Naive B cell (primary cell): ENCODE results near the gene SPATA13. TPM values are rescaled to one million over a fixed set of nuclear protein-coding genes. Genes with fewer than 3 reads are reported as not detected.
A peak's percentile ranks its signal among the peaks of the same experiment; 100 is the strongest.
"Not testable (repeated sequence)": the region's sequence is repeated elsewhere in the genome, so short reads cannot be mapped to it uniquely, and the experiment has no call there.

Experiments
- ATAC-seq, 2 donors: fragments of 150-1000 bp; cut with Tn5 transposase; 2 replicates each; pipeline ENCODE4 v1.10.0; 2021; ENCODE audit warnings: low read depth in 2 of 2, mild to moderate bottlenecking in 2 of 2, moderate library complexity in 2 of 2
- DNase-seq: peaks from one replicate; pipeline ENCODE4 v3.0.0; 2022
- H3K27ac Mint-ChIP-seq, 6 donors: one replicate each; pipeline ENCODE4 v1.8.0; 2020 to 2022; ENCODE audit warnings: mild to moderate bottlenecking in 6 of 6, mixed read lengths in 6 of 6, moderate library complexity in 5 of 6, inconsistent platforms in 2 of 6
- H3K27me3 Mint-ChIP-seq, 3 donors: one replicate each; pipeline ENCODE4 v1.8.0; 2021 to 2022; ENCODE audit warnings: mixed read lengths in 3 of 3, mild to moderate bottlenecking in 1 of 3
- H3K36me3 Mint-ChIP-seq, 2 donors: one replicate each; pipeline ENCODE4 v1.8.0; 2020 to 2022; ENCODE audit warnings: mixed read lengths in 2 of 2, inconsistent platforms in 1 of 2, mild to moderate bottlenecking in 1 of 2
- H3K4me1 Mint-ChIP-seq, 3 donors: one replicate each; pipeline ENCODE4 v1.8.0; 2020 to 2022; ENCODE audit warnings: mixed read lengths in 3 of 3, inconsistent platforms in 1 of 3, mild to moderate bottlenecking in 1 of 3, moderate library complexity in 1 of 3
- H3K4me3 Mint-ChIP-seq, 8 donors: one replicate each; pipeline ENCODE4 v1.8.0; 2020 to 2022; ENCODE audit warnings: mild to moderate bottlenecking in 8 of 8, mixed read lengths in 8 of 8, moderate library complexity in 8 of 8, inconsistent platforms in 2 of 8
- H3K9me3 Mint-ChIP-seq, 7 donors: one replicate each; pipeline ENCODE4 v1.8.0; 2020 to 2022; ENCODE audit warnings: mixed read lengths in 7 of 7, mild to moderate bottlenecking in 5 of 7, inconsistent platforms in 2 of 7, moderate library complexity in 1 of 7
- polyA plus RNA-seq, 6 donors: library from polyadenylated mRNA; unstranded; fragments of 300-500 nt; fragmentation: Illumina TruSeq; gene quantifications; one replicate each; pipeline ENCODE4 v1.2.3, GENCODE V29; 2021; ENCODE audit warnings: low read depth in 6 of 6

The SPATA13 gene
- polyA plus RNA-seq, 6 donors from 2014 or later, result 2.2 to 8.3 (median 5.3) TPM; not detected in 1

- H3K27ac Mint-ChIP-seq, result no peak overlapping the region
- DNase-seq (no peak), ATAC-seq (no peak)
- H3K9me3 Mint-ChIP-seq, result peaks cover 0 to 7% (median 0%) of the 10 kb centered on the region in 7 donors
- peak overlapping the region in 3 of 8 donors; percentile 5 to 66 (median 7) for H3K4me3 Mint-ChIP-seq
- peaks cover 0 to 8% (median 4%) of the 10 kb centered on the region in 3 donors for H3K27me3 Mint-ChIP-seq
- peaks cover 0 to 3% of the 10 kb centered on the region in 2 donors for H3K36me3 Mint-ChIP-seq
- H3K4me1 Mint-ChIP-seq, result peaks cover 29 to 40% (median 33%) of the 10 kb centered on the region in 3 donors
These were observed 55.2 kb downstream of the SPATA13 start for GRCh38 chr13:24215732-24216131.

DNA sequence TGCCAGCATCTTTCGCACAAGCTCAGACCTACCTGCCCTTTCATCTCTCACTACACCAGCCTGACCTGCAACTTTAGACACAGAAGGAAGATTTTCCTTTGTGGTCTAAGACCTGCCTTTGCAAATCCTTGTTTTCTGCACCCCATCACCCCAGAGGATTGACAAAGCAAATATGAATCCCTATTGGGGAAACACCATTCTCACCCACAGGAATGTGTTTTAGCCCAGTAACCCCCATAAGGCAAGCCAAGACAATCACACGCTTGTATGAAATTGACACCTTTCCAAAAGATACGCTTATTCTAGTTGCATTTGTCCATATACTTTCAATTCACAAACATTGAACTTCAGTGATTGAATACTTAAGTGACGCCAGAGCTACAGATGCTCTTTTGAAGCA, 55.7 kb downstream of the SPATA13 start:
- Mint-ChIP-seq H3K27ac (peak overlapping the region in 1 of 6 donors; percentile 65), H3K4me1 (peaks cover 29 to 40% (median 33%) of the 10 kb centered on the region in 3 donors), H3K4me3 (peak overlapping the region in 2 of 8 donors; percentile 32 to 66), H3K27me3 (peaks cover 0 to 8% (median 4%) of the 10 kb centered on the region in 3 donors), H3K9me3 (peaks cover 0 to 7% (median 0%) of the 10 kb centered on the region in 7 donors), H3K36me3 (peaks cover 0 to 3% of the 10 kb centered on the region in 2 donors)
- no peak for ATAC-seq
- DNase-seq, result no peak

DNA sequence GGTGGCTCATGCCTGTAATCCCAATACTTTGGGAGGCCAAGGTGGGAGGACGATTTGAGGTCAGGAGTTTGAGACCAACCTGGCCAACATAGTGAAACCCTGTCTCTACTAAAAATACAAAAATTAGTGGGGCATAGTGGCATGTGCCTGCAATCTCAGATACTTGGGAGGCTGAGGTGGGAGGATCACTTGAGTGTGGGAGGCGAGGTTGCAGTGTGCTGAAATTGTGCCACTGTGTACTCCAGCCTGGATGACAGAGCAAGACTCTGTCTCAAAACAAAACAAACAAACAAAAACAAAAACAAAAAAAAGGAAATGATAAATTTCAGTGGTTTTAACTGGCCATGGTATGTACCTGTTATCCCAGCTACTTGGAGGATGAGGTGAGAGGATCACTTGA, 56.3 kb downstream of the SPATA13 start:
- Mint-ChIP-seq H3K4me3 (peak overlapping the region in 1 of 8 donors; percentile 5), H3K27ac (peak overlapping the region in 2 of 6 donors; percentile 44 to 58), H3K4me1 (peaks cover 27 to 40% (median 33%) of the 10 kb centered on the region in 3 donors)
- not testable (repeated sequence) for H3K27me3 Mint-ChIP-seq, H3K36me3 Mint-ChIP-seq, ATAC-seq, DNase-seq, H3K9me3 Mint-ChIP-seq

DNA sequence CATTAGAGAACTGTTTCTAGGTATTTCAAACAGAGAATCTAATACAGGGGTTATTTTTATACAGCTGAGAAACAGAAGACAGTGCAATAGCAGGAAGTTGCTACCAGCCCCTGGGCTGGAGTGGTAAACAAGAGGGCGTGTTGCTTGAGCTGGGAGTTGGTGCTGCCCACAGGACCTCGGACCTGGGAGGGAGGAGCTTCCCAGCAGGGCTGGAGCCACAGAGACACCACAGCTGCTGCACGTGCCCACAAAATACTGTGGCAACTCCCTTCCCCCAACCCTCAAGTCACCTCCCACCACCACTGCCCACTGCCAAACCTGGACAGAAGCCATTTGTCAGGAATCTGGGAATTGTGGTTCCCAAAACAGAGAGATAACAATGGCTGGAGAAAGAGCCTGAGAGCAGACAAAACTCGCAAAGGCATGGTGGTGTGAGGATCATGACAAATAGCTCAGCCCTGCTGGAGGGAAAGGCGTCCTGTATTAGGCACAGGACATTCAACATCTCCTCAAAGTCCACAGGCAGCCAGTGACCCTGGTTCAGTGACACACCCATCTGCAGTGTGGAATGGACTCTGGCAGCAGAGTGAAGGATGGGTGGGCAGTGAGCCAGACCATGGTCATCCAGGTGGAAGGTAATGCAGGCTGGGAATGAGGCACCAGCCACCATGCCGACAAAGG, 57.2 kb downstream of the SPATA13 start:
- ATAC-seq, result no peak
- peaks cover 0 to 7% (median 0%) of the 10 kb centered on the region in 7 donors for H3K9me3 Mint-ChIP-seq
- H3K27ac Mint-ChIP-seq, result peak overlapping the region in 2 of 6 donors; percentile 5 to 49
- peaks cover 0 to 4% (median 0%) of the 10 kb centered on the region in 3 donors for H3K27me3 Mint-ChIP-seq
- no peak for DNase-seq
- peaks cover 0 to 3% of the 10 kb centered on the region in 2 donors for H3K36me3 Mint-ChIP-seq
- peaks cover 25 to 40% (median 33%) of the 10 kb centered on the region in 3 donors for H3K4me1 Mint-ChIP-seq
- peak overlapping the region in 3 of 8 donors; percentile 45 to 73 (median 68) for H3K4me3 Mint-ChIP-seq

- H3K4me3 Mint-ChIP-seq, result no peak overlapping the region
These were observed 57.8 kb downstream of the SPATA13 start for GRCh38 chr13:24218338-24218737.

DNA sequence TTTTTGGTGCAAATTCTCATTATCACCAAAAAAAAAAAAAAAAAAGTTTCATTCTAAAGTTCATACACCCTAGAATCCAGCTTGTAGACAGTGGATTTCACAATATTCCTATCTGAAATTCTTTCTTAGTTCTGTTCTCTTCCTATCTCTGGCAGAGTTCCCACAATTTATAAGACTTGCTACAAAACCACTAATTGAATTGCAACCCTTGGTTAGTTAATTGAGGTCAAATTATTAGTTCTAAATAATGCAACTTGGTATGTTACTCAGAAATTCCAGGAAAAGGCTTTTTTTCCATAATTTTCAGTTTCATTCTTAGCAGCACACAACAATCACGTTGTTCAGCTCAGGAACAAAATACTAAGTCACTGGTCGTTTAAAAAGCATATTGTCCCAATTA, 58.5 kb downstream of the SPATA13 start:
- ATAC-seq (no peak), DNase-seq (no peak)
- Mint-ChIP-seq H3K36me3 (peaks cover 0 to 3% of the 10 kb centered on the region in 2 donors), H3K27me3 (peaks cover 0 to 4% (median 0%) of the 10 kb centered on the region in 3 donors), H3K27ac (no peak overlapping the region), H3K9me3 (peaks cover 0 to 7% (median 0%) of the 10 kb centered on the region in 7 donors), H3K4me3 (no peak overlapping the region), H3K4me1 (peaks cover 25 to 40% (median 37%) of the 10 kb centered on the region in 3 donors)

More at GRCh38 chr13:24218338-24218737, 57.8 kb downstream of the SPATA13 start:
- H3K27me3 Mint-ChIP-seq, result peaks cover 0 to 4% (median 0%) of the 10 kb centered on the region in 3 donors
- peaks cover 25 to 40% (median 33%) of the 10 kb centered on the region in 3 donors for H3K4me1 Mint-ChIP-seq
- no peak for DNase-seq
- no peak for ATAC-seq
- peaks cover 0 to 3% of the 10 kb centered on the region in 2 donors for H3K36me3 Mint-ChIP-seq
- H3K27ac Mint-ChIP-seq, result peak overlapping the region in 3 of 6 donors; percentile 2 to 40 (median 38)
- peaks cover 0 to 7% (median 0%) of the 10 kb centered on the region in 7 donors for H3K9me3 Mint-ChIP-seq

DNA sequence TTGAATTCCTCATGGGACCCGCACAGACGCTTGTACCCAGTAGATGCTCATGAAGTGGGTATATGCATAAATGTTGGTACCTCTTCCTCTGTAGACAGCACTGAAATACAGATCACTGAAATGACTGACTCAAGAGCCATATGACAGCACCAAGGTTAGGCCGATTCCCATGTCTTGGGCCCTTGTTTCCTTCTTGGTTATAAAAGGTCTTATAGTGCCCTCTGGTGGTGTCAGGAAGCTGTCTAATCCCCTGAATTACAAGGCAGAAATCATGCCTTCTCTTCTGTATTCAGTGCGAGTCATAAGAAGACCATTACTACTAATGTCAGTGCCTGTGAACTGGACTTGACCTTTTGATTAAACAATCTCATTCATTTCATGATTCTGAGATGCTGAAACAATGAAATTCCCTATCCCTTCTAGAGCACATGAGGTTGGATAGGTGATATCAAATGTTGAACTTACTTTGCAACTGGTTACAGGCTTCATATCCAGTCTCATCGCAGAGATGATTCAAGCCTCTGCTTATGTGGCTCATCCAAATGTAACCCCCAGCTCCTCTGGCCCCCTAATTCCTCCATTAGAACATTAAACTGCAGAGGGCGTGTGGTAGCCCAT, 59.7 kb downstream of the SPATA13 start:
- Mint-ChIP-seq H3K27ac (peak overlapping the region in 2 of 6 donors; percentile 44 to 62), H3K36me3 (peaks cover 0 to 3% of the 10 kb centered on the region in 2 donors), H3K9me3 (peaks cover 0 to 7% (median 0%) of the 10 kb centered on the region in 7 donors), H3K4me3 (no peak overlapping the region), H3K4me1 (peaks cover 16 to 39% (median 34%) of the 10 kb centered on the region in 3 donors), H3K27me3 (no peaks in the 10 kb centered on the region)
- DNase-seq (peak; percentile 63), ATAC-seq (peak; percentile 61 to 68)

DNA sequence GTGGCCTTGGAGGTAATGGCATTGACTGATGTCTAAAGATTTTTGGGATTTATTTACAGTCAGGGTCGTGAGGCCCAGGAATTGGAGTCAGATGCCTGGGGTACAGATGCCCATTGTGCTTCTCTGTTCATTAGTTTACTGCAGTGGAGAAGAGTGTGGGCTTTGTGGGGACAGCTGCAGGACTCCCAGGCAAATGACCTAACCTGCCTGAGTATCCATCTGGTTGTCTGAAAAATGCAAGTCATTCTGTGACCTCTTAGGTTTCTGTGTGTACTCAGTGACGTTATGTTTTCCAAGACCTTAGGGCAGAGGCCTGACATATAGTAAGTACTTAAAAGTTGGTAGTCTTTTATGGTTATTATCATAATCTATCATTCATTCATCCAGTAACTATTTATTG, 60.5 kb downstream of the SPATA13 start:
- peaks cover 12 to 33% (median 30%) of the 10 kb centered on the region in 3 donors for H3K4me1 Mint-ChIP-seq
- ATAC-seq, result no peak
- H3K27ac Mint-ChIP-seq, result peak overlapping the region in 2 of 6 donors; percentile 6 to 26
- peaks cover 0 to 3% of the 10 kb centered on the region in 2 donors for H3K36me3 Mint-ChIP-seq
- H3K9me3 Mint-ChIP-seq, result peaks cover 0 to 7% (median 0%) of the 10 kb centered on the region in 7 donors
- no peak overlapping the region for H3K4me3 Mint-ChIP-seq
- DNase-seq, result no peak
- no peaks in the 10 kb centered on the region for H3K27me3 Mint-ChIP-seq

- Mint-ChIP-seq H3K4me3 (no peak overlapping the region), H3K9me3 (no peaks in the 10 kb centered on the region), H3K4me1 (peaks cover 0 to 28% (median 13%) of the 10 kb centered on the region in 3 donors), H3K36me3 (peaks cover 0 to 3% of the 10 kb centered on the region in 2 donors), H3K27me3 (no peaks in the 10 kb centered on the region), H3K27ac (no peak overlapping the region)
- DNase-seq (no peak), ATAC-seq (no peak)
These were observed 62.2 kb downstream of the SPATA13 start for GRCh38 chr13:24222756-24223155.

DNA sequence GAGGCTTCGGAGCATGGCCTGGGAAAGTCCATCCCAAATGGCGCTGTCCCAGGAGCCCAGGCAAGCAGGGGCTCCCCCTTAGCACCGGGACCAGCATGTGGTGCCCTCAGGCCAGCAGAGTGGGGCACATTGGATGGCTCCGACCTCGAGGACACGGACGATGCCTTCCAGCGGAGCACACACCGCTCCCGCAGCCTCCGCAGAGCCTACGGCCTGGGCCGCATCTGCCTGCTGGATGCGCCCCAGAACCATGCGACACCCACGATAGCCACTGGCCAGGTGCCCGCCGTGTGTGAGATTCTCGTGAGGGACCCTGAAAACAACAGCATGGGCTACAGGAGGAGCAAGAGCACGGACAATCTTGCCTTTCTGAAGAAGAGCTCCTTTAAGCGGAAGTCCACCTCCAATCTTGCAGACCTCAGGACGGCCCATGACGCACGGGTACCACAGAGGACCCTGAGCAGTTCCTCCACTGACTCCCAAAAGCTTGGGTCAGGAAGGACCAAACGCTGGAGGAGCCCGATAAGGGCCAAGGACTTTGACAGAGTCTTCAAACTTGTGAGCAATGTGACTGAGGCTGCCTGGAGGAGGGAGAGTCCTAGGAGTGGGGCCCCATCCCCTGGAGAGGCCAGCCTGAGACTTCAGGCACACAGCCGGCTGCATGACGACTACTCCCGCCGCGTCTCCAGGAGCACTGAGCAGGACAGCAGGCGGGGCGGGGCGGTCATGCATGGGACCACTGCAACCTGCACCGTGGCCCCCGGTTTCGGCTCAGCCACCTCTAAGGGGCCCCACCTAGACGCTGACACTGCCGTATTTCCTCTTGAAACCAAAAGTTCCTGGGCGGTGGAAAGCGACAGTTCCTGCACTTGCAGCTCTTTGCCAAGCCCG, 63.1 kb downstream of the SPATA13 start:
- Mint-ChIP-seq H3K9me3 (no peaks in the 10 kb centered on the region), H3K27ac (peak overlapping the region in 5 of 6 donors; percentile 69 to 96 (median 85)), H3K36me3 (peaks cover 0 to 3% of the 10 kb centered on the region in 2 donors), H3K4me3 (peak overlapping the region; percentile 73 to 96 (median 92)), H3K4me1 (peaks cover 0 to 27% (median 9%) of the 10 kb centered on the region in 3 donors), H3K27me3 (no peaks in the 10 kb centered on the region)
- ATAC-seq (peak; percentile 77 to 78), DNase-seq (peak; percentile 53)

DNA sequence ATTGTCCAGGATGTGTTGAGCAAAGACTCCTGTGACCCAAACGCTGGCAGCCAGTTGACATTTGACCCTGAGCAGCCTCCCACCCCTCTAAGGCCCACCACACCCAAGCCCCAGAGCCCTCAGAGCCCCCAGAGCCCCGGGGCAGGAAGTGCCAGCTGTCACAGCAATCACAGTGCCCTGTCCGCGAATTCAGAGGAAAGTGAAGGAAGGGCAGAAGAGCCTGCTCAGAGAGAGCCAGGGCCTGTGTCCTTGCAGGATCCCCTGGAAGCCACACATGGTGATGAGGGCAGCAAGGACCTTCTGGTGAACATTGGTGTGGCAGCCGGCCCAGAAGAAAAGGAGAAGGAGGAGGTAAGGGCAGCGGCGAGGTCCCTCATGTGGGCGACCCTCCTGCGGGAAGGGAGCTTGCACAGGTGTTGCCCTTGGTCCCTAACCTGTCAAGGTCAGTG, 63.7 kb downstream of the SPATA13 start:
- DNase-seq (no peak), ATAC-seq (peak; percentile 30 to 32)
- no peaks in the 10 kb centered on the region for H3K9me3 Mint-ChIP-seq
- H3K27me3 Mint-ChIP-seq, result no peaks in the 10 kb centered on the region
- peaks cover 0 to 3% of the 10 kb centered on the region in 2 donors for H3K36me3 Mint-ChIP-seq
- H3K4me1 Mint-ChIP-seq, result peaks cover 0 to 27% (median 9%) of the 10 kb centered on the region in 3 donors
- peak overlapping the region in 5 of 6 donors; percentile 69 to 96 (median 85) for H3K27ac Mint-ChIP-seq
- peak overlapping the region; percentile 73 to 96 (median 92) for H3K4me3 Mint-ChIP-seq

DNA sequence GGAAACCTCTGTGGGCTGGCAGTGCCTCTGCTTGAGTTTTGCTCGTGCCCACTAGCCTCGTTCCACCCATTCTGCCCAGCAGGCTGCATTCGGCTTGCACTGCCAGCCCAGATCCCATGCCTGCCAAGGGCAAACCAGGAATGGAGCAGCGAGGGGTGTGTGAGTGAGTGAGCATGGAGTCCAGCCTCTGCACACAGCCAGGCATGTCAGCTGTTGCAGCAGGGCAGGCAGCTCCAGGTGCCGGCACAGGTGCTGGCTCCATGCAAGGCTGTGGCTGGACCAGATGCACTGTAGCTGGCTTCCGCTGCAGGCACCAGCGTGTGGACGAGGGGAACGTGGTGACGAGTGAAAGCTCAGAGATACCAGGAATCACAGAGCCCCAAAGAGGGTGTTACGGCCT, 64.5 kb downstream of the SPATA13 start:
- H3K4me3 Mint-ChIP-seq, result peak overlapping the region in 7 of 8 donors; percentile 60 to 96 (median 92)
- H3K27me3 Mint-ChIP-seq, result no peaks in the 10 kb centered on the region
- ATAC-seq (no peak), DNase-seq (no peak)
- peaks cover 0 to 24% (median 9%) of the 10 kb centered on the region in 3 donors for H3K4me1 Mint-ChIP-seq
- H3K27ac Mint-ChIP-seq, result no peak overlapping the region
- peaks cover 0 to 1% of the 10 kb centered on the region in 2 donors for H3K36me3 Mint-ChIP-seq
- no peaks in the 10 kb centered on the region for H3K9me3 Mint-ChIP-seq
